Measurements from ENCODE around the gene KLF12.

The KLF12 gene

GRCh38 chr13:74092711-74093110 is 41.5 kb downstream of the KLF12 start:
- DNase-seq (ENCODE audit: insufficient read length, low spot score) (no peak), FAIRE-seq (no peak)
- TF ChIP-seq, protein P1, sequence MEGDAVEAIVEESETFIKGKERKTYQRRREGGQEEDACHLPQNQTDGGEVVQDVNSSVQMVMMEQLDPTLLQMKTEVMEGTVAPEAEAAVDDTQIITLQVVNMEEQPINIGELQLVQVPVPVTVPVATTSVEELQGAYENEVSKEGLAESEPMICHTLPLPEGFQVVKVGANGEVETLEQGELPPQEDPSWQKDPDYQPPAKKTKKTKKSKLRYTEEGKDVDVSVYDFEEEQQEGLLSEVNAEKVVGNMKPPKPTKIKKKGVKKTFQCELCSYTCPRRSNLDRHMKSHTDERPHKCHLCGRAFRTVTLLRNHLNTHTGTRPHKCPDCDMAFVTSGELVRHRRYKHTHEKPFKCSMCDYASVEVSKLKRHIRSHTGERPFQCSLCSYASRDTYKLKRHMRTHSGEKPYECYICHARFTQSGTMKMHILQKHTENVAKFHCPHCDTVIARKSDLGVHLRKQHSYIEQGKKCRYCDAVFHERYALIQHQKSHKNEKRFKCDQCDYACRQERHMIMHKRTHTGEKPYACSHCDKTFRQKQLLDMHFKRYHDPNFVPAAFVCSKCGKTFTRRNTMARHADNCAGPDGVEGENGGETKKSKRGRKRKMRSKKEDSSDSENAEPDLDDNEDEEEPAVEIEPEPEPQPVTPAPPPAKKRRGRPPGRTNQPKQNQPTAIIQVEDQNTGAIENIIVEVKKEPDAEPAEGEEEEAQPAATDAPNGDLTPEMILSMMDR (IDR thresholded peaks at IDR 0.05; ENCODE audit: insufficient read depth, missing control alignments), result no peak

DNA sequence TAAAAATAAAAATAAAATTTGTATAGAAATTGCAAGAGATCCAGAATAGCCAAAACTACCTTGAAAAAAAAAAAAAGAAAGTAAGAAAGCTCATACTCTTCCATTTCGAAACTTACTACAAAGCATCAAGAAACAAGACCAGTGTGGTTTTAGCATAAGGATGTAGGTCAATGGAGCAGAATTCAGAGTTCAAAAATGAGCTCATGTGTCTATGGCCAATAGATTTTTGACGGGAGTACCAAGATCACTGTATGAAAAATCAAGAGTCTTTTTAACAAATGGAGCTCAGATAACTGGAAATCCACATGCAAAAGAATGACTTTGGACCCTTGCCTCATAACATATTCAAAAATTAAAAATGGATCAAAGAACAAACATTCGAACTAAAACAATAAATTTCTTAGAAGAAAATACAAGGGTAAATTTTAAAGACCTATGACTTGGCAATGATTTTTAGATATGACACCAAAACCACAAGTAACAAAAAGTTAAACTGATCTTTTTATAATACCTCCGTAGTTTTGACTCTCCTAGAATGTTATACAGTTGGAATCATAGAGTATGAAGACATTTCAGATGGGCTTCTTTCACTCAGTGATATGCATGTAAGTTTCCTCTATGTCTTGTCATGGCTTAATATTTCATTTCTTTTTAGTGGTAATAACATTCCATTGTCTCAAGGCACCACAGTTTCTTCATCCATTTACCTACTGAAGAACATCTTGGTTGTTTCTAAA is 43.2 kb downstream of the KLF12 start:
- no peak for DNase-seq (ENCODE audit: insufficient read length, low spot score)
- TF ChIP-seq, protein P1 (IDR thresholded peaks at IDR 0.05; ENCODE audit: insufficient read depth, missing control alignments), result no peak
- FAIRE-seq, result no peak

DNA sequence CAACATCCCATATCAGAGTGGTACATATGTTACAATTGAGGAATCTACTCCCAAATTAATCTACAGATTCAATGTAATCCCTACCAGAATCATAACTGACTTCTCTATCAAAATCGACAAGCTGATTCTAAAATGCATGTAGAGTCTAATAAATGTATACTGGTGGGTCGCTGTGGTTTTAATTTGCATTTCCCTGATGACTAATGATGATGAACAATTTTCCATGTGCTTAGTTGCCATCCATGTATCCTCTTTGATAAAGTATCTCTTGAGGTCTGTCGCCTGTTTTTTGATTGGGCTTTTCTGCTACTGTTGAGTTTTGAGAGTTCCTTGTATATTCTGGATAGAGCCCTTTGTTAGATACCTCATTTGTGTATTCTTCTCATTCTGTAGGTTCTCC is 43.8 kb downstream of the KLF12 start:
- DNase-seq (ENCODE audit: insufficient read length, low spot score) (no peak), FAIRE-seq (no peak)
- TF ChIP-seq, protein P1 (IDR thresholded peaks at IDR 0.05; ENCODE audit: insufficient read depth, missing control alignments), result no peak

- TF ChIP-seq, protein P1 (IDR thresholded peaks at IDR 0.05; ENCODE audit: insufficient read depth, missing control alignments), result no peak
- no peak for DNase-seq (ENCODE audit: insufficient read length, low spot score)
- no peak for FAIRE-seq
Observed at GRCh38 chr13:74087357-74087756, 46.8 kb downstream of the KLF12 start.

All from D721Med (cell line).